GM23248 (cell line): ENCODE measurements around the gene C17orf50.

Source experiments
- EZH2 ChIP-seq: fragments of 200-600 bp; sonication (generic); IDR thresholded peaks from 2 replicates; pipeline ENCODE4 v1.6.1; 2018; ENCODE audit warnings: antibody characterized with exemption, mild to moderate bottlenecking; ENCODE audit not compliant: insufficient read depth, poor library complexity, severe bottlenecking
- EZH2phosphoT487 ChIP-seq: fragments of 200-600 bp; sonication (generic); IDR thresholded peaks from 2 replicates; pipeline ENCODE4 v1.6.1; 2018; ENCODE audit warnings: antibody characterized with exemption, moderate library complexity, mild to moderate bottlenecking, low read depth; ENCODE audit not compliant: insufficient read depth

GRCh38 chr17:35716897-35717465 is 43.7 kb upstream of the C17orf50 start:
- TF ChIP-seq EZH2phosphoT487 (no peak), EZH2 (no peak)
